ENCODE data around the gene FDCSP.
A peak's percentile ranks its signal among the peaks of the same experiment; 100 is the strongest.
"Not testable (repeated sequence)": the region's sequence is repeated elsewhere in the genome, so short reads cannot be mapped to it uniquely, and the experiment has no call there.

FDCSP gene

DNA sequence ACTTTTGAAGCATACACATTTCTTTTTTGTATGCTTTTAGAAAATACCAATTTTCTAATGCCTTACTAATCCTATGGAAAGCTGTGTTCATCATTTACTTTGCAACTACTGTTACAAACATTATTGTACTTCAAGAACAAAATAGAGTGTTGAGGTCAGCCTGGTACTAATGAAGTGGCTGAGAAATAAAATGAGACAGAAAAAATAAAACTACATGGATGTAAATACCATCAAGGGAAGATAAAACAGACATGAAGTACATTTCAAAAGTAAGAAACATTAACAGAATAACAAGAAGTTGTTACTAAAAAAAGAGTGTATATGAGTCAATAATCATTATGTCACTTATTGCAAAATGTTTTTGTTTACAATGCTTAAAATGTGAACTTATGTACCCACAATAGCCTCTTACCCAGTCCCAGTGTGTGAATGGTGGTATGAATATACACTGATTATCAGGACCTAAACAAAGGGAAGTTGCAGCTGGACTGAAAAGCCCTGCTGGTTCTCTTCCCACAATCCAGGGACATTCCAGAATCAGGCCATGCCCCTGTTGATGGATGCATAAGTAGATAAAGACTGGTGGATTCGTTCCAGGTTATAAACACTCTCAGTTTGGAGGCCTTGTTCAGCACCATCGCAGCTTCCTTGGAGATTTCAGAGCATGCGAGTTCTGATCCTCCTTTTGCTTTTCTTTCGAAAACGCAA lies 14.1 kb downstream of the FDCSP start:
- H3K4me3 ChIP-seq (ENCODE audit: low read depth, low read length), result no peak overlapping the region
- DNase-seq (ENCODE audit: low read depth), result no peak
- TF ChIP-seq, protein P1, sequence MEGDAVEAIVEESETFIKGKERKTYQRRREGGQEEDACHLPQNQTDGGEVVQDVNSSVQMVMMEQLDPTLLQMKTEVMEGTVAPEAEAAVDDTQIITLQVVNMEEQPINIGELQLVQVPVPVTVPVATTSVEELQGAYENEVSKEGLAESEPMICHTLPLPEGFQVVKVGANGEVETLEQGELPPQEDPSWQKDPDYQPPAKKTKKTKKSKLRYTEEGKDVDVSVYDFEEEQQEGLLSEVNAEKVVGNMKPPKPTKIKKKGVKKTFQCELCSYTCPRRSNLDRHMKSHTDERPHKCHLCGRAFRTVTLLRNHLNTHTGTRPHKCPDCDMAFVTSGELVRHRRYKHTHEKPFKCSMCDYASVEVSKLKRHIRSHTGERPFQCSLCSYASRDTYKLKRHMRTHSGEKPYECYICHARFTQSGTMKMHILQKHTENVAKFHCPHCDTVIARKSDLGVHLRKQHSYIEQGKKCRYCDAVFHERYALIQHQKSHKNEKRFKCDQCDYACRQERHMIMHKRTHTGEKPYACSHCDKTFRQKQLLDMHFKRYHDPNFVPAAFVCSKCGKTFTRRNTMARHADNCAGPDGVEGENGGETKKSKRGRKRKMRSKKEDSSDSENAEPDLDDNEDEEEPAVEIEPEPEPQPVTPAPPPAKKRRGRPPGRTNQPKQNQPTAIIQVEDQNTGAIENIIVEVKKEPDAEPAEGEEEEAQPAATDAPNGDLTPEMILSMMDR (IDR thresholded peaks at IDR 0.05; ENCODE audit: insufficient read depth, low read depth, low read length, missing control alignments), result no peak

DNA sequence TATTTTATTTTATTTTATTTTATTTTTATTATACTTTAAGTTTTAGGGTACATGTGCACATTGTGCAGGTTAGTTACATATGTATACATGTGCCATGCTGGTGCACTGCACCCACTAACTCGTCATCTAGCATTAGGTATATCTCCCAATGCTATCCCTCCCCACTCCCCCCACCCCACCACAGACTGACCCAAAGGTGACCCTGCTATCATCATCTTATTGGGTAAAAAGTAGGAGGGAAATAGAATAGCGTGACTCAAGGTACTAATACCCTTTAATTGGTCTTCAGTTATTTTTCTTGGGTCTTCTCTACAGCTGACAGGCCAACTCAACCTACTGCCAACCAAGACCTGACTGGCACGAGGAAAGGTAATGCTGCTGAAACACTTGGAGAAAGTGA lies 16.4 kb downstream of the FDCSP start, which contains the start of gene CSN3:
Gene CSN3, plus strand, starts transcription at position 301 of the 400 bp plus-strand sequence. CDS start 2,223 bp downstream, outside the sequence.
- DNase-seq (ENCODE audit: low read depth); H3K4me3 ChIP-seq (ENCODE audit: low read depth, low read length): not testable (repeated sequence)

DNA sequence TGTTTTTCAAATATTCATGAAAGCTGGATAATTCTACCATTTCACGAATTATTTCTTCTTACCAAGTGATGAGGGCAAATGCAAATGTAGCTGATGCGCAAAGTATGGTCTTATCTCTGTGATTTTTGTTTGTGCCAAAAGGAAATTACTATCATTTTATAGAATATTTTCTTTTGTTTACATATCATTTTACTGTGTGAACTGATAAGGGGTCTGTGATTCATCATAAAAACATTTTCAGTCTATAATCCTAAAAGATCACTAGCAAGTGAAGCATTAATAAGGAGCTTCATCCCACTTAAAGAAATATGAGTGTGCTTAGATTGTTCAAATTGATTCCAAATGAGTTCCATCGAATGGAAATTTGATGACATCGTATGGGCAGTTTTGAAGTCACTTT lies 17.2 kb downstream of the FDCSP start:
- no peak overlapping the region for H3K4me3 ChIP-seq (ENCODE audit: low read depth, low read length)
- TF ChIP-seq, protein P1 (IDR thresholded peaks at IDR 0.05; ENCODE audit: insufficient read depth, low read depth, low read length, missing control alignments), result no peak
- DNase-seq (ENCODE audit: low read depth), result no peak

DNA sequence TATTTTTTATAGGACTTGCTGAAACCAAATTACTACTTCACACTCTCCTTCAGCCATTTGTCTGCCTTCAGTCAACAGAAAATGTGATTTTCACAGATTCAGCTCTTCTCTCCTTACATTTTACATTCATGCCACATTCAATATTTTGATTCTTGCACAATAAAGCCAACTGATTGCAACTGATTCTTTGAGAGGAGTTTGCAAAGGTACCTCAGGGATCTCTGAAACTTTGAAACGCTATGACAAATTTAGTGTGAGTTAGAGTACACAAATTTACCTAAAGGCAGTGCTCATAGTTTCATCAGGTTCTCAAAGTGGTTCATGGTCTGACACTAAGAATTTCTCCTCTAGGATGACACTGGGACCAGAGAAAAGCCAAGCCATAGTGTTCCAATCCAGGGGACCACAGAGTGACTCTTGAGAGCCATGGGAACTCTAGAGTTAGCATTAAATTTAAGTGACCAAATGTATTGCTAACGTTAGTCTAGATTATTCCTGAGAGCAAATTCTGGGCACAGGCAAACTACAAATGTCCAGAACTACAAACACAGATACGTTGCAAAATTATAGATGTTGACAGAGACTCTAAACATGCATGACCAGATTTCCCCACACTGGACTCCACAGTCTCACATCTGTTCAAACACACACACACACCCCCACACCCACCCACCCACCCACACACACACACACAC lies 25.5 kb downstream of the FDCSP start:
- no peak overlapping the region for H3K4me3 ChIP-seq (ENCODE audit: low read depth, low read length)
- TF ChIP-seq, protein P1 (IDR thresholded peaks at IDR 0.05; ENCODE audit: insufficient read depth, low read depth, low read length, missing control alignments), result no peak
- DNase-seq (ENCODE audit: low read depth), result no peak

DNA sequence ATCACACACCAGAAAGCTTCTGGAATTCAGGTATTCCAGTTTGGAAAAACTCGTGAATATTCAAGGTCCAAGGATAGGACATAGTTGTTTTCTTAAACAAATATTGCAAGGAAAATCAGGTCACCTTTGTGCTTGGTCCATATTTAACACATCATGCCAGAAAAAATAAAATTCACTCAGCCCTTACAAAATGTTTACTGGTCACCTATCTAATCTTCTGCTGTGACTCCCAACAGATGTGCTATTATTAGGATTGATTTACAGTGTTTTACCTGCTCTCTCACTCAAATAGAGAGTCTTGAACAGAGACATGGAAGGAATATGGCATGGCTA lies 26.0 kb downstream of the FDCSP start:
- H3K4me3 ChIP-seq (ENCODE audit: low read depth, low read length), result no peak overlapping the region
- TF ChIP-seq, protein P1 (IDR thresholded peaks at IDR 0.05; ENCODE audit: insufficient read depth, low read depth, low read length, missing control alignments), result no peak
- no peak for DNase-seq (ENCODE audit: low read depth)

DNA sequence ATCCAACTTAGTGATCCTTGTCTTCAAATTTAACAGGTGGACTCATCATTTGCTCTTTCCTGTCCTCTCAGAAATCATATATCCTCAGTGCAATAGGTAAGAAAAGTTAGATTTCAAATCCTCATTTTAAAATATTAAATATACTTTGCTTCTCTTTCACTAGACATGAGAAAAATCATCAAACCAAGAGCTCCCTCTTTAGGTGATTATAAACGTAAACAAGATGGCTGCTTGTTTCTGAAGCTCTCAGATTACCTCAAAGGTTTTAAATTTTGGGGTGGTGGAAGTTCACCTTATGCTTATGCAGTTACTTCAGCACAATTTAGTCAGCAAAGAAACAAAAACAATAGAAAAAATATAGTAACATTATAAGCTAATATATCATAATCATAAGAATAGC lies 43.8 kb downstream of the FDCSP start:
- H3K4me3 ChIP-seq (ENCODE audit: low read depth, low read length), result no peak overlapping the region
- TF ChIP-seq, protein P1 (IDR thresholded peaks at IDR 0.05; ENCODE audit: insufficient read depth, low read depth, low read length, missing control alignments), result no peak
- DNase-seq (ENCODE audit: low read depth), result peak; percentile 6

- TF ChIP-seq, protein P1 (IDR thresholded peaks at IDR 0.05; ENCODE audit: insufficient read depth, low read depth, low read length, missing control alignments), result no peak
- H3K4me3 ChIP-seq (ENCODE audit: low read depth, low read length), result no peak overlapping the region
- no peak for DNase-seq (ENCODE audit: low read depth)
These were observed 51.2 kb downstream of the FDCSP start for GRCh38 chr4:70277121-70277520.
